GM19452 (cell line): ENCODE measurements around the gene BECN2.

Experiments
- ATAC-seq: cut with Tn5 transposase; IDR thresholded peaks from one replicate; pipeline ENCODE4 v1.9.1; 2021; ENCODE audit not compliant: unreplicated experiment

The BECN2 gene

GRCh38 chr1:241957692-241958494, at the start of gene BECN2:
Gene BECN2 (plus strand): TSS chr1:241957767. CDS start chr1:241957767, 0 bp downstream.
- ATAC-seq, result no peak

- no peak for ATAC-seq
These were observed 41.4 kb upstream of the BECN2 start for GRCh38 chr1:241916196-241916595.

- ATAC-seq, result no peak
These were observed 40.1 kb upstream of the BECN2 start for GRCh38 chr1:241917487-241917886.

- ATAC-seq, result no peak
These were observed 38.7 kb upstream of the BECN2 start for GRCh38 chr1:241918879-241919278.

- ATAC-seq, result no peak
These were observed 33.3 kb upstream of the BECN2 start for GRCh38 chr1:241924080-241924808.

- ATAC-seq, result no peak
These were observed 31.4 kb upstream of the BECN2 start for GRCh38 chr1:241926141-241926540.

GRCh38 chr1:241927321-241927720, 30.2 kb upstream of the BECN2 start:
- no peak for ATAC-seq

- no peak for ATAC-seq
These were observed 24.7 kb upstream of the BECN2 start for GRCh38 chr1:241932845-241933244.

- no peak for ATAC-seq
These were observed 23.2 kb upstream of the BECN2 start for GRCh38 chr1:241934201-241934848.

- no peak for ATAC-seq
These were observed 22.7 kb upstream of the BECN2 start for GRCh38 chr1:241934866-241935265.

- ATAC-seq, result no peak
These were observed 17.8 kb upstream of the BECN2 start for GRCh38 chr1:241939798-241940197.

GRCh38 chr1:241942738-241943137, 14.8 kb upstream of the BECN2 start:
- ATAC-seq, result no peak

GRCh38 chr1:241944300-241944699, 13.3 kb upstream of the BECN2 start:
- ATAC-seq, result no peak

- no peak for ATAC-seq
These were observed 10.2 kb upstream of the BECN2 start for GRCh38 chr1:241947354-241947753.

GRCh38 chr1:241950390-241950789, 7.2 kb upstream of the BECN2 start:
- ATAC-seq, result no peak

GRCh38 chr1:241962153-241962552, 4.6 kb downstream of the BECN2 start:
- no peak for ATAC-seq

- no peak for ATAC-seq
These were observed 6.2 kb downstream of the BECN2 start for GRCh38 chr1:241963722-241964121.

GRCh38 chr1:241964550-241965282, 7.1 kb downstream of the BECN2 start:
- ATAC-seq, result no peak

- no peak for ATAC-seq
These were observed 11.0 kb downstream of the BECN2 start for GRCh38 chr1:241968611-241969010.

GRCh38 chr1:241972703-241973369, 15.3 kb downstream of the BECN2 start:
- no peak for ATAC-seq

- no peak for ATAC-seq
These were observed 18.7 kb downstream of the BECN2 start for GRCh38 chr1:241976229-241976628.
